ENCODE data around the gene UNKL. TPM values are rescaled to one million over a fixed set of nuclear protein-coding genes. Genes with fewer than 3 reads are reported as not detected.

The UNKL gene
- total RNA-seq, 1 donor from 2014 or later = 144 TPM

- intact Hi-C loops (cut with DNase I) = no loop called here
- no peaks in the 10 kb centered on the region for H3K27me3 ChIP-seq
- no peak for TF ChIP-seq CTCF (IDR thresholded peaks at IDR 0.05)
- H3K27ac ChIP-seq = no peak overlapping the region
- DNase-seq (ENCODE audit: low spot score in 2 of 2) = no peak
- H3K4me3 ChIP-seq = no peak overlapping the region
- H3K4me1 ChIP-seq = no peaks in the 10 kb centered on the region
- H3K36me3 ChIP-seq = no peaks in the 10 kb centered on the region
- H3K9me3 ChIP-seq = no peaks in the 10 kb centered on the region
Observed at GRCh38 chr16:1435921-1436697, 21.6 kb upstream of the UNKL start.

DNA sequence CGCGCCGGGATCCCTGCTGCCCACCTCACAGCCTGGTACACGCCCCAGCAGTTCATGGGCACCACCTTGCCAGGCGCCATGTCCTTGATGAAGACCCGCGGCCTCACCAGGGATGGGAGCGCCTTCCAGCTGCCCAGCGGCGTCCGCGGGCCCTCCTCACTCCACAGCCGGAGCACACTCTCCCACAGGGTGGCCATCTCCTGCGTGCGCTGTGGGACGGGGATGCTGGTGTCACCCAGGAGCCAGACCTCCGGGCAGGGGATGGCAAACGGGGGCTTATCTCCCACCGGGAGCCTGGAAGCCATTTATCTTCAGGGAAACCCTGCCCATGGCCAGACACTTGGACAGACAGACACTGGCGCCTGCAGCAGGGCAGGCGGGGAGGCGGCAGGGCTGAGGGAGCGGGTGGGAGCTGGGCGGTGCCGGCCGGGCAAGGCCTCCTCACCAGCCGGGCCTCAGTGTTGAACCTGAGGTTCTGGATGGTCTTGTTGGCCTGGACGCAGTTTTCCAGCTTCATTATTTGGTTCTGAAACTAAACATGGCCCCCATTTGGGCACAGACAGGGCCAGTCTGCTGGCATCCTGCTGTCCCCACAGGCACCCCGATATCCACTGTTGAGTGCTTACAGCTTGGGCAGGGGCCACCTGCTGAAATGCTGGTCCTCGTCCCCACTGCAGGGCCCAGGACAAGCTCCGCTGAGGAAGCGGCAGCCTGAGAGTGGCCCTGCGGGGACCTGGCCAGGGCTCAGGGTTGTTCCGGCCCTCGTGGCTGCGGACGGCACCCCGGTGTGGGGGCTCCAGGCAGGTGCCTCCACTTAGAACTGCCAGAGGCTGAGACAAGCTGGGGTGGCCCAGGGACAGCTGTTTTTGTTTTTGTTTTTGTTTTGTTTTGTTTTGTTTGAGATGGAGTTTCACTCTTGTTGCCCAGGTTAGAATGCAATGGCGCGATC lies 20.4 kb upstream of the UNKL start:
- Histone ChIP-seq H3K4me3 (no peak overlapping the region), H3K27me3 (no peaks in the 10 kb centered on the region), H3K36me3 (no peaks in the 10 kb centered on the region), H3K4me1 (no peaks in the 10 kb centered on the region), H3K9me3 (no peaks in the 10 kb centered on the region), H3K27ac (no peak overlapping the region)
- TF ChIP-seq CTCF (IDR thresholded peaks at IDR 0.05) = no peak
- DNase-seq (ENCODE audit: low spot score in 2 of 2) = no peak
- intact Hi-C loops (cut with DNase I) = no loop called here

- no peak for DNase-seq (ENCODE audit: low spot score in 2 of 2)
- TF ChIP-seq CTCF (IDR thresholded peaks at IDR 0.05) = no peak
- Histone ChIP-seq H3K9me3 (no peaks in the 10 kb centered on the region), H3K27me3 (no peaks in the 10 kb centered on the region), H3K27ac (no peak overlapping the region), H3K4me1 (no peaks in the 10 kb centered on the region), H3K4me3 (no peak overlapping the region), H3K36me3 (no peaks in the 10 kb centered on the region)
- intact Hi-C loops (cut with DNase I) = no loop called here
Observed at GRCh38 chr16:1433756-1434155, 19.3 kb upstream of the UNKL start.

GRCh38 chr16:1433263-1433560 lies 18.7 kb upstream of the UNKL start:
- Histone ChIP-seq H3K9me3 (no peaks in the 10 kb centered on the region), H3K4me1 (no peaks in the 10 kb centered on the region), H3K36me3 (no peaks in the 10 kb centered on the region), H3K27me3 (no peaks in the 10 kb centered on the region), H3K27ac (no peak overlapping the region), H3K4me3 (no peak overlapping the region)
- intact Hi-C loops (cut with DNase I) = no loop called here
- no peak for DNase-seq (ENCODE audit: low spot score in 2 of 2)
- TF ChIP-seq CTCF (IDR thresholded peaks at IDR 0.05) = no peak

DNA sequence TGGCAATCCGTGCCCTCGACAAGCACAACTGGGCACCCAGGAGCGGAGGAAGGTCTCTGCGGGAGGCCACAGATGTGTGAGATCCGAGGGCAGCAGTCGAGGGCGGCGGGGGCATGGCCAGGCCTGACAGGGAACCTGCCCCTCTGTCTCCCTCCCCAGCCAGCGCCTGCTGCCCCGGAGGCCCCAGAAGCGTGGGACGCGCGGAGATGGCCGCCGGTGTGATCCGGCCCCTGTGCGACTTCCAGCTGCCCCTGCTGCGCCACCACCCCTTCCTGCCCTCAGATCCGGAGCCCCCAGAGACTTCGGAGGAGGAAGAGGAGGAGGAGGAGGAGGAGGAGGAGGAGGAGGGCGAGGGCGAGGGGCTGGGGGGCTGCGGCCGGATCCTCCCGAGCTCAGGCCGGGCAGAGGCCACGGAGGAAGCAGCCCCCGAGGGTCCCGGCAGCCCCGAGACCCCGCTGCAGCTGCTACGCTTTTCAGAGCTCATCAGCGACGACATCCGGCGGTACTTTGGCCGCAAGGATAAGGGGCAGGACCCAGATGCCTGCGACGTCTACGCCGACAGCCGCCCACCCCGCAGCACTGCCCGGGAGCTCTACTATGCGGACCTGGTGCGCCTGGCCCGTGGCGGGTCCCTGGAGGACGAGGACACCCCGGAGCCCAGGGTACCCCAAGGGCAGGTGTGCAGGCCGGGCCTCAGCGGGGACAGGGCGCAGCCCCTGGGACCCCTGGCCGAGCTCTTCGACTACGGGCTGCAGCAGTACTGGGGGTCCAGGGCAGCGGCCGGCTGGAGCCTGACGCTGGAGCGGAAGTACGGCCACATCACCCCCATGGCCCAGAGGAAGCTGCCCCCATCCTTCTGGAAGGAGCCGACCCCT lies 18.1 kb upstream of the UNKL start:
- H3K4me3 ChIP-seq = no peak overlapping the region
- no peaks in the 10 kb centered on the region for H3K4me1 ChIP-seq
- TF ChIP-seq CTCF (IDR thresholded peaks at IDR 0.05) = no peak
- H3K27me3 ChIP-seq = no peaks in the 10 kb centered on the region
- DNase-seq (ENCODE audit: low spot score in 2 of 2) = no peak
- no peak overlapping the region for H3K27ac ChIP-seq
- intact Hi-C loops (cut with DNase I) = no loop called here
- H3K9me3 ChIP-seq = no peaks in the 10 kb centered on the region
- H3K36me3 ChIP-seq = no peaks in the 10 kb centered on the region

Data from ascending aorta (tissue), 2 donors.